Skeletal muscle cell (primary cell): Measurements from ENCODE around the gene TMEM184A.

Source experiments
- DNase-seq: peaks from one replicate; pipeline ENCODE4 v3.0.0-alpha.2; 2010; ENCODE audit warnings: low read depth
- H3K4me3 ChIP-seq: 2 replicates; pipeline ENCODE4 v1.5.1; 2011; ENCODE audit warnings: low read depth, mild to moderate bottlenecking, control low read depth, low read length, moderate library complexity

Gene TMEM184A

GRCh38 chr7:1557006-1557405, 1.0 kb upstream of the TMEM184A start:
- H3K4me3 ChIP-seq, result no peak overlapping the region

GRCh38 chr7:1555046-1555812, 776 bp downstream of the TMEM184A start:
- no peak overlapping the region for H3K4me3 ChIP-seq

More at GRCh38 chr7:1557006-1557405, 1.0 kb upstream of the TMEM184A start:
- DNase-seq, result no peak

GRCh38 chr7:1554333-1555045, 1.5 kb downstream of the TMEM184A start:
- no peak overlapping the region for H3K4me3 ChIP-seq
- no peak for DNase-seq

More at GRCh38 chr7:1555046-1555812, 776 bp downstream of the TMEM184A start:
- DNase-seq, result peak; percentile 78

- no peak overlapping the region for H3K4me3 ChIP-seq
- DNase-seq, result no peak
Measured at GRCh38 chr7:1553512-1554210, 2.3 kb downstream of the TMEM184A start.

- H3K4me3 ChIP-seq, result no peak overlapping the region
- DNase-seq, result no peak
Measured at GRCh38 chr7:1552200-1552599, 3.8 kb downstream of the TMEM184A start.

- no peak for DNase-seq
- H3K4me3 ChIP-seq, result no peak overlapping the region
Measured at GRCh38 chr7:1550846-1551155, 5.2 kb downstream of the TMEM184A start.

- no peak overlapping the region for H3K4me3 ChIP-seq
- DNase-seq, result no peak
Measured at GRCh38 chr7:1550005-1550845, 5.8 kb downstream of the TMEM184A start.

- DNase-seq, result no peak
- H3K4me3 ChIP-seq, result no peak overlapping the region
Measured at GRCh38 chr7:1549357-1550004, 6.5 kb downstream of the TMEM184A start.

GRCh38 chr7:1548944-1549343, 7.1 kb downstream of the TMEM184A start:
- H3K4me3 ChIP-seq, result no peak overlapping the region
- DNase-seq, result no peak

GRCh38 chr7:1548438-1548831, 7.6 kb downstream of the TMEM184A start:
- H3K4me3 ChIP-seq, result no peak overlapping the region
- no peak for DNase-seq

GRCh38 chr7:1547777-1548437, 8.1 kb downstream of the TMEM184A start:
- DNase-seq, result no peak
- no peak overlapping the region for H3K4me3 ChIP-seq

GRCh38 chr7:1546909-1547776, 8.9 kb downstream of the TMEM184A start:
- no peak for DNase-seq
- H3K4me3 ChIP-seq, result no peak overlapping the region

GRCh38 chr7:1546274-1546908, 9.6 kb downstream of the TMEM184A start:
- no peak overlapping the region for H3K4me3 ChIP-seq
- no peak for DNase-seq

- DNase-seq, result no peak
Measured at GRCh38 chr7:1545417-1546246, 10.4 kb downstream of the TMEM184A start.

GRCh38 chr7:1544896-1545416, 11.0 kb downstream of the TMEM184A start:
- DNase-seq, result no peak
- no peak overlapping the region for H3K4me3 ChIP-seq

More at GRCh38 chr7:1545417-1546246, 10.4 kb downstream of the TMEM184A start:
- H3K4me3 ChIP-seq, result no peak overlapping the region

GRCh38 chr7:1544178-1544895, 11.7 kb downstream of the TMEM184A start:
- DNase-seq, result no peak
- no peak overlapping the region for H3K4me3 ChIP-seq
